Amniotic epithelial cell (primary cell): ENCODE results near the gene RBP5.
"Not testable (repeated sequence)": the region's sequence is repeated elsewhere in the genome, so short reads cannot be mapped to it uniquely, and the experiment has no call there.

ENCODE experiments used
- DNase-seq: peaks from one replicate; pipeline ENCODE4 v3.0.0-alpha.2; 2010; ENCODE audit warnings: low read depth

Gene RBP5

GRCh38 chr12:7122811-7123769 lies 5.6 kb downstream of the RBP5 start:
- DNase-seq: no peak

DNA sequence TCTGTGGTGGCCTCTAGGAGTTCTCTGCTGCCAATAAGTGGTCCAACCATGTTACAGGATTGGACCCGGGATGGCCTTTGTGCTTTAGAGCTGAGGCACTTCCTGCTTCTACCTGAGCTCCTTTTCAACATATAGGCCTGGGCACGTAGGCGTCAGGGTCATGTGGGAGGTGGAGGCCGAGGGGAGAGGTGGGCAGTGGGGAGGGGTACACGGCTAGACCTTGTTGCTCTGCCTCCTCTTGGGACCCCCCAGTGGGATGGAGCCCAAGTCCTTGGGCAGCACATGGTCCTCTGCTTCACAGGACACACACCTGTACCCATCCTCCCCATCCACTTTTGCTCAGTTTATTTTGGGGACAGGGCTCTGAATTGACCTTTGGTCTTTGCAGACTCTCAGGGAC lies 7.4 kb downstream of the RBP5 start:
- no peak for DNase-seq

GRCh38 chr12:7120166-7120565 lies 8.5 kb downstream of the RBP5 start:
- DNase-seq: no peak

DNA sequence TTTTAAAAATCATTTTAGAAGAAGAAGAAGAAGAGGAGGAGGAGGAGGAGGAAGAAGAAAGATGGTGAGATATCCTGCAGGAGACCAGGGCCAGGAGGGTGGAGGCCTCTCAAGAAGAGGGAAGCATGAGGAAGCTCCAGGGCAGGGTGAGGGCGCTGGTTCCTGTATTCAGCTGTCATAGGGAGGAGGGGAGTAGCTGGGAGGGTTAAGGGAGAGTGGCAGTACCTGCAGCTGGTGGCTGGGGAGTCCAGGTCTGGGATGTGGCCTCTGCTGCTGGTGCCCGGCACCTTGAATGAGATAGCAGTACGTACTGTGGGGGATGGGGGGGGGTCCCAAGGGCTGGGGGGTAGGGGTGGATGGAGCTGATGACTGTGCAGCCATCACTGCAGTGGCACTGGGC lies 9.8 kb downstream of the RBP5 start:
- no peak for DNase-seq

- DNase-seq: no peak
Measured at GRCh38 chr12:7117670-7118069, 11.0 kb downstream of the RBP5 start.

DNA sequence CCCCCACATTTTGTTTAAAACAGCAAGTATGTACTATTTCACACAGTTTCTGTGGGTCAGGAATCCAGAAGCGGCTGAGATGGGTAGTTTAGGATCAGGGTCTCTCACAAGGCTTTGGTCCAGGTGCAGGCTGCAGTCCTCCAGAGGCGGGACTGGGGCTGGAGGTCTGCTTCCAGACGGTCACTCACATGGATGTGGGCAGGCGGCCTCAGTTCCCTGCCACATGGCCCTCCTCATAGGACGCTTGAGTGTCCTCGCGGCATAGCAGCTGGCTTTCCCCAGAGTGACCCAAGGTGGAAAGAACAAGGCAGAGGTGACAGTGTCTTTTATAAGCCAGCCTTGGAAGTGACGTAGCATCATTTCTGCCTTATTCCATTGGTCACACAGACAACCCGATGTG lies 11.8 kb downstream of the RBP5 start:
- no peak for DNase-seq

DNA sequence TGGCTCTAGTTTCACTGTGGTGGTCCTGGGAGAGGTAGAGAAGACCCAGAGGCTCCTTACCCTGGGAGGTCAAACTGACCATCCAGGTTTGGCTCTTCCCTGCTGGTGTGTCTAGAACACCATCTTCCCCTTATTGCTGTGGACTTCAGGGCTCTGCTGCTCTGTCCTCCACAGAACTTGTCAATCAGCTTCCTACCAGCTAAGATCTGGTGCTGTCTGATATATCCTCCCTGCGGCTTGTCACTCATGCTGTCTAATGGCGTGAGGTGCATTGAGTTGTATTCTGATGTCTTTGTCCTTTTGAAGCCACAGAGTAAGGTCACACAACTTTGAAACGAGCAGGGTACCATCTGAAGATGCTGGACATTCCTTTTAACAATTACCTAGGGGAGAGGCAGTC lies 12.5 kb downstream of the RBP5 start:
- no peak for DNase-seq

DNA sequence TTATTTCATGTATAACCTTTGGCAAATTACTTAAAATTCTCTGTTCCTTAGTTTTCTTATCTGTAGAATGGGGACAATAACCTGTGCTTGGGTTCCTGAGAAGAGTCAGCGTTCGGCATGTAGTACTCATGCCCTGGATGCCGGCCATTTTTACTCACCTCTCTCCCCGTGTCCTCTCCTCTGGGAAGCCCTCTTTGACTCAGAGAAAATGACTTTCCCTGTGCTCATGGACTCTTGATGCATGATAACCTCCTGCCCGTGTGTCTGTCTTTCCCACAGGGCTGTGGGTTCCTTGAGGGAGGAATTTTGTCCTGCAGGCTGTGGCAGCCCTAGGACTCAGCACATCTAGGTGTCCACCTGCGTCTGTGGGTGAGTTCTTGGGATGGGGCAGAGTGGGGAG lies 13.8 kb downstream of the RBP5 start:
- no peak for DNase-seq

DNA sequence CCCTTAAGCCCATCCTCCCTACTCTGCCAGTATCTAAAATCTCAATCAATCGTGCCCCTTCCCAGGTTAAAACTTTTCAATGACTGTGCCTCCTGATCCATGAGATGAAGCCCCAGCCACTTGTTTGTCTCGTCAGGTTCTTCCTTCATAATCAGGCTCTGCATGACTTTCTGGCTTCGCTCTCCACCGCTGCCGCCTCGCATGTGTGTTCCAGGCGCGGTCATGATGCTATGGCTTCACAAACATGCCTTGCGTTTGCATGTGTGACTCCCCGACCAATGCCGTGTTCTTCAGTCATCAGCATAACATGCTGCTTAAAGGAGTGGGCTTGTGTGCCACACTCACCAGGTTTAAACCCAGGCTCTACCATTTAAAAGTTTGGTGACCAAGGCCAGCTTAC lies 14.7 kb downstream of the RBP5 start:
- no peak for DNase-seq

GRCh38 chr12:7113389-7113871 lies 15.3 kb downstream of the RBP5 start:
- peak; percentile 28 for DNase-seq

GRCh38 chr12:7112041-7112440 lies 16.6 kb downstream of the RBP5 start:
- DNase-seq: no peak

GRCh38 chr12:7110661-7111060 lies 18.0 kb downstream of the RBP5 start:
- DNase-seq: no peak

DNA sequence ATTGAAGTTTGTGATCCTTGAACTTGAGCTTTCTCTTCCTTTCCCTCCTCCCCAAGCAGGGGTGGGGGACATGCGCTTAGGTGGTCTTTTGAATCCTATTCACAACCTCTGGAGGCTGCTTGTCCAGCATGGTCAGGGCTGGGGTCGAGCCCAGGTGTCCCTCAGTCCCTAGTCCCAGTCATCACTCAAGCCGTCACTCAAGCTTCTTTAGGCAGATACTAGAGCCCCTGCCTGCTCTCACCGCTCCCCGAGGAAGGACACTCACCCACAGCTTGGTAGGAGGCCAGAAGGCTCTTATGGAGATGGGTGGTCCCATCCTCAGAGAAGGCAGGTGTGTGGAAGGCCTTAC lies 19.1 kb downstream of the RBP5 start:
- no peak for DNase-seq

GRCh38 chr12:7108796-7109571 lies 19.7 kb downstream of the RBP5 start, which contains the start of gene C1RL:
C1RL (minus strand) TSS chr12:7109214; CDS start chr12:7109180, 34 bp downstream.
- DNase-seq: peak; percentile 91

- DNase-seq: peak; percentile 84
Measured at GRCh38 chr12:7108003-7108795, 20.5 kb downstream of the RBP5 start.

GRCh38 chr12:7107636-7108002 lies 21.1 kb downstream of the RBP5 start:
- peak; percentile 34 for DNase-seq

DNA sequence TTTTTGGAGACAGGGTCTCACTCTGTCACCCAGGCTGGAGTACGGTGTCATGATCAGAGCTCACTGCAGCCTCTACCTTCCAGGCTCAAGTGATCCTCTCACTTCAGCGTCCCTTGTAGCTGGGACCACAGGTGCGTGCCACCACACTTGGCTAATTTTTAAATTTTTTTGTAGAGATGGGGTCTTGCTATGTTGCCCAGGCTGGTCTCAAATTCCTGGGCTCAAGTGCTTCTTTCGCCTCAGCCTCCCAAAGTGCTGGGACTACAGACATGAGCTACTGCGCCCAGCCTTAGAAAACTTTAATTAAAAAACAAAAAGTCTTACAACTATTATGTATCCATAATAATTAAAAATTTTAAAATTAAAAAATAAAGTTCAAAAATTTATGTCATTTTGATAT lies 21.5 kb downstream of the RBP5 start:
- not testable (repeated sequence) for DNase-seq

DNA sequence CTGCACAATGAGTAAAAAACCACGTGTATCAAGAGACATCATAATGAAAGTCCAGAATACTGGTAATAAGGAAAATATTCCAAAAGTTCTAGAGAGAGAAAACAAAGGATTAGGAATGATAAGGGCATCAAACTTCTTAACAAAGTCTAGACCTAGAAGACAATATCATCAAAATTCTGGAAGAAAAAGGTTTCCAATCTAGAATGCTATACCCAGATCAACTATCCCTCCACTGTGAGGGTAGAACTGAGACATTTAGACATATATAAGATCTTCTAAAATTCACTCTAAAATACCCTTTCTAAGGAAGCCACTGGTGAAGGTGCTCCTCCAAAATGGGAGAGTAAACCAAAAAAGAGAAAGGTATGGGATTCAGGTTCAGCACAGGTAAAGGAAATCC lies 22.6 kb downstream of the RBP5 start:
- DNase-seq: no peak

- DNase-seq: no peak
Measured at GRCh38 chr12:7103837-7104584, 24.7 kb downstream of the RBP5 start.

DNA sequence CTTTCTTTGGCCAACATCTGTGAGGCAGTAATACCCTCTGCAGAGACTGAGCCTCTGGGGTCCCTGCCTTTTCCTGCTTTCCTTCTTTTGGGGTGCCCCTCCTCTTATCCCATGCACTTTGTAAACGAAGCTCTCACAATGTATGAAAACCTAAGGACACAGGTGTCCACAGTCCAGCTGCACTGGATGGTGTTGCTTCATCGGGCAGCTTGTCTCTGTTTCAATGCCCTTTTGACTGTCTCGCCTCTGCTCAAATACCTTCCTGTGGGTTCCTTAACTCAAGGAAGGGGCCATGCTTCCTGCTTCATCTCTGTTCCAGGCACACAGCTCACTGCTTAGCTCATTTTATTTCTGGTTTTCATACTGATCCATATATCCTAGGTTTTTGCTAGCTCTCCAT lies 26.1 kb downstream of the RBP5 start:
- DNase-seq: no peak

DNA sequence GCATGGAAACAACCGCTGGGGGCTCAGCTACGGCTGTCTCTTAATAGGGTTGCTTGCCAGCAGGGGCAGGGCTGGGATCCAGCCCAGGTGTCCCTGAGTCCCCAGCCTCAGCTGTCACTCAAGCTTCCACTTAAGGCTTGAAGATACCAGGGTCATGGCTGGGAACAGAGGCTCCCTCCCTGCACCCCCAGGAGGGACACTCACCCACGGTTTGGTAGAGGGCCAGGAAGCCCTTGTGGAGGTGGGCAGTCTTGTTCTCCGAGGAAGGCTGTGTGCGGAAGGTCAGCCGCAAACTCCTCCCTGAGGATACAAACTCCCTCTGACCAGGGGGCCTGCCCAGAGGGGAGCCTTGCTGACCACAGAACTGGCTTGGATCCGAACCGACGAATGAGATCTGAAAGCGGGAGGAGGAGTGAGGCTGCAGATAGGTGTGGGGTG lies 27.0 kb downstream of the RBP5 start:
- no peak for DNase-seq
